Neutrophil (primary cell): ENCODE data around the gene ZNF287.

Experiments used
- H3K27ac ChIP-seq: fragments of 200-600 bp; sonication (generic); 2 replicates; pipeline ENCODE4 v1.5.1; 2016; ENCODE audit warnings: mild to moderate bottlenecking, moderate library complexity
- H3K27me3 ChIP-seq: fragments of 200-600 bp; sonication (generic); 2 replicates; pipeline ENCODE4 v1.6.0; 2016; ENCODE audit warnings: mild to moderate bottlenecking
- H3K36me3 ChIP-seq: fragments of 200-600 bp; sonication (generic); 2 replicates; pipeline ENCODE4 v1.5.1; 2017
- H3K4me1 ChIP-seq, 2 experiments: fragments of 200-600 bp in 1 of 2; sonication (generic) in 1 of 2; 1 replicate in 1 of 2; 2 replicates in 1 of 2; pipeline versions ENCODE4 v1.5.1 to v1.6.1; 2013 to 2016; ENCODE audit warnings: low read depth in 1 of 2, low read length in 1 of 2, mild to moderate bottlenecking in 1 of 2, moderate library complexity in 1 of 2; ENCODE audit not compliant: control insufficient read depth in 1 of 2, insufficient read depth in 1 of 2
- H3K4me3 ChIP-seq, 2 experiments: fragments of 200-600 bp in 1 of 2; sonication (generic) in 1 of 2; 1 replicate in 1 of 2; 2 replicates in 1 of 2; pipeline ENCODE4 v1.5.1; 2013 to 2016; ENCODE audit warnings: low read depth in 1 of 2, low read length in 1 of 2, mild to moderate bottlenecking in 1 of 2, moderate library complexity in 1 of 2
- H3K9me3 ChIP-seq: fragments of 200-600 bp; sonication (generic); 2 replicates; pipeline ENCODE4 v1.5.1; 2016
- CTCF ChIP-seq: fragments of 200-600 bp; sonication (generic); IDR thresholded peaks from 2 replicates; pipeline ENCODE4 v1.5.1; 2016; ENCODE audit warnings: antibody characterized with exemption

Gene ZNF287

DNA sequence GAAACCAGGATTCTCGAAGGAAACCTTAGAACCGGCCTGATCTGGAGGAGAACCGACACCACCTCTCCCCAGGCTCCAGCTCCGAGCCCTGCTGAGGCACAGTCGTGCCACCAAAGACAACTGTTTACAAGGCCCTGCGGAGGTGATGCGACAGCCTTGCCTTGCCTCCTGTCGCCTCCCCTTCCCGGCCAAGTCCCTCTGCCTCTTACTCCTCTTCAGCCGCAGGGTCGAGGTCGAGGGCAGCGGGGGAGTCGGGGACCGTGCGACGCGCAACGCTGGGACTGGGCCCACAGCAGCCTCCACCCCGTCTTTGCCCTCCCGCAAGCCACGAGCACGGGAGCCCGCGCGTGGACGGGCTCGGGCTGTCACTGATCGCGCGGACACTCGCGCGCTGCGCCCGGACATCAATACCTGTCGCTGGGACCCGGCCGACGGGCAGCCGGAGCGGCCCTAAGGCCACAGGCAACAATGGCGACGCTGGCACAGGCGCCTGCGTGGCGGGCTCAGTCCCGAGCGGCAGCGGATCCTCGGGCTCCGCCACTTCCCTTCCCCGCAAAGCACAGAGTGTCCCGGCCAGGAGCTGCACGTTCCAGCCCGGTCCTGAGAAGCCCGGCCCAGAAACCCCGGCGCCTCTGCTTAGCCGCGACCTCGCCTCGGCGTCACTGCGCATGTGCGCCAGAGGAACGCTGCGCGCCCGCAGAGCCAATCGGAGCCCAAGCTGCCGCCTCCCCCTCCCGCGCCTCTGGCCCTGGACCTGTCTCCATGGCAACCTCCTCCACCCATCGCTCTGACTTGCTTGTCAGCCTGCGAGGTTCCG lies at the start of gene ZNF287:
TSS of gene ZNF287 (minus strand) at position 664 of the 817 bp plus-strand sequence. CDS start 1,473 bp downstream, outside the sequence.
- H3K4me1 ChIP-seq: peaks cover 8 to 10% of the 10 kb centered on the region in 2 experiments
- no peak within 1 kb of the TSS for H3K27ac ChIP-seq
- H3K27me3 ChIP-seq: peaks cover 62% of the 10 kb centered on the region
- H3K4me3 ChIP-seq: peak within 1 kb of the TSS; percentile 56 to 64
- no peaks in the 10 kb centered on the region for H3K9me3 ChIP-seq
- TF ChIP-seq CTCF: no peak
- H3K36me3 ChIP-seq: no peaks in the 10 kb centered on the region

DNA sequence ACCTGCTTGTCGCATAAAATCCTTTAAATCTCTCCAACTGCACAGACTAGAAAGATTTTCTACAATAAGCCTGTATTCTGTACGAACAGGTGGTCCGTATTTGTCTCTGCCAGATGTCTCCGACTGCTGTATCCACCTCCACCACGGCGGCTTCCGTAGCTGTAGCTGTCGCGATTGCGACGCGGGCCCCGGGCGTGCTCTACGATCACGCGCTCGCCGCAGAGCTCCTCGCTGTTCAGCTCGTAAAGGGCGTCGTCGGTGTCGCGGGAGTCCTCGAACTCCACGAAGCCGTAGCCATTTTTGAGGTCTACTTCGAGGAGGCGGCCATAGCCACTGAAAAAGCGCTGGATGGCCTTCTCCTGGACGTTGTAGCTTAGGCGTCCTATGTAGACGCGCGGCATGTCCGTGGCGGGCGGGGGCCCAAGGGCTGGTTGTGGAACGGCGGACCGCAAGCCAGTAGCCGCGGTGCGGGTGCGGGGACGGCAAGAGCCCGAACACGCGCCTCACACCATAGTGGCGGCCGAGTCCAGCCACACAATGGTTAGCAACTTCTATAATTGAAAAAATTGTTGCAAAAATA lies 48.6 kb upstream of the ZNF287 start:
- Histone ChIP-seq H3K27me3 (no peaks in the 10 kb centered on the region), H3K4me1 (no peaks in the 10 kb centered on the region), H3K4me3 (no peak overlapping the region), H3K27ac (no peak overlapping the region), H3K36me3 (no peaks in the 10 kb centered on the region), H3K9me3 (peaks cover 46% of the 10 kb centered on the region)
- TF ChIP-seq CTCF: no peak

- Histone ChIP-seq H3K27me3 (no peaks in the 10 kb centered on the region), H3K36me3 (no peaks in the 10 kb centered on the region), H3K9me3 (no peaks in the 10 kb centered on the region), H3K4me3 (no peak overlapping the region), H3K4me1 (no peaks in the 10 kb centered on the region), H3K27ac (no peak overlapping the region)
- no peak for TF ChIP-seq CTCF
Measured at GRCh38 chr17:16599537-16599936, 30.5 kb upstream of the ZNF287 start.

DNA sequence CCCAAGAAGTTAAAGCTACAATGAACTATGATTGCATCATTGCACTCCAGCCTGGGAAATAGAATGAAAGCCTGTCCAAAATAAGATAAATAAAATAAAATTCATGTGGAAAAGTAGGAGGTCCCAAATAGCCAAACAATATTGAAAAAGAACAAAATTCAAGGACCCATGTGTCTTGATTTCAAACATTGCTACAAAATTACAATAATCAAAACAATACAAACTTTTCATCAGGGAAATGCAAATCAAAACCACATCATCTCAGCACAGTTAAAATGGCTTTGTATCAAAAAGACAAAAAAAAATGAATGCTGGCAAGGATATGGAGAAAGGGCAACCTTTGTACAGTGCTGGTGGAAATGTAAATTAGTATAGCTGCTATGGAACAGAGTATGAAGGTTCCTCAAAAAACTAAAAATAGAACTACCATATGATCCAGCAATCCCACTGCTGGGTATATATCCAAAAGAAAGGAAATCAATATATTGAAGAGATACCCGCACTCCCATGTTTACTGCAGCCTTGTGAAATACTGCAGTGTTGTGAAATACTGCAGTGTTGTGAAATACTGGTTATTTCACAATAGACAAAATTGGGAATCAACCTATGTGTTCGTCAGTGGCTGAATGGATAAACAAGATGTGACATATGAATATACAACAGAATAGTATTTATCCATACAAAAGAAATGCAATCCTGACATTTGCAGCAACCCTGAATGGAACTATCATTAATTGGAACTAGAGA lies 24.5 kb upstream of the ZNF287 start:
- Histone ChIP-seq H3K36me3 (no peaks in the 10 kb centered on the region), H3K9me3 (no peaks in the 10 kb centered on the region), H3K27ac (no peak overlapping the region), H3K4me3 (no peak overlapping the region), H3K4me1 (peaks cover 7 to 10% of the 10 kb centered on the region in 2 experiments), H3K27me3 (peaks cover 11% of the 10 kb centered on the region)
- TF ChIP-seq CTCF: no peak

DNA sequence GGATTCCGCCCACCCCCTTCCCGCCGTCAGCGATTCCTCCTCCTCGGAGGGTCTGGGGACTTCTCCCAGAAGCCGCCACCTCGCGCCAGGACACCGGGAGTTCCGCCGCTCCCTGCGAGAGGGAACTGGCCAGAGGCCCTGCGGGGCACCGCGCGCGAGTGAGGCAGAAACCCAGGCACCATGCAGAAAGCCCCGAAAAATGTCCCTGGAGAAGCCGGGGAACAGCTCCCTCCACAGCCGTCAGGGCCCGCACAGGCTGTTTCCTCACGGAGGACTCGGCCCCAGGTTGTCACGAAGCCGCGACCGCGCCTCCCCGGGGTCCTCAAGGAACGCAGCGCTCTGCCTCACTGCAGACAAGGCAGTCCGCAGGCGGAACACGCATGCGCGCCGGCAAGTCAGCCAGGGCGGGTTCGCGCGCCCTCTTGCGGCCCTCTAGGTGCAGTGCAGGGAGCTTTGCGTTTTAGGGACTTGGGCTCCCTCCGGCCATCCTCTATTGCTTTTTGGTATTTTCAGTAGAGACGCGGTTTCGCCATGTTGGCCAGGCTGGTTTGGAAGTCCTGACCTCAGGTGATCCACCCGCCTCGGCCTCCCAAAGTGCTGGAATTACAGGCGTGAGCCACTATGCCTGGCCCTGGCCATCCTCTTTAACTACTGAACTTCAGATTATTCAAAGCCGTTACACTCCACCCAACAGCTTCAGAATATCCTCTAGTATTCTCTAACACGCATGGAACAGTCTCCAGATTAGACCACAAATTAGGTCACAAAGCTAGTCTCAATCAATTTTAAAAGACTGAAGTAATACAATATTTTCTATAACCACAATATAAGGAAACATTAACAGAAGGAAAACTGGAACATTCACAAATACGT lies 20.3 kb upstream of the ZNF287 start:
- H3K27me3 ChIP-seq: peaks cover 53% of the 10 kb centered on the region
- H3K27ac ChIP-seq: no peak overlapping the region
- no peaks in the 10 kb centered on the region for H3K9me3 ChIP-seq
- peaks cover 10 to 13% of the 10 kb centered on the region in 2 experiments for H3K4me1 ChIP-seq
- H3K4me3 ChIP-seq: peak overlapping the region; percentile 69 to 74
- TF ChIP-seq CTCF: peak; percentile 96
- H3K36me3 ChIP-seq: no peaks in the 10 kb centered on the region
